ENCODE results near the gene NBEA. TPM values are rescaled to one million over a fixed set of nuclear protein-coding genes. Genes with fewer than 3 reads are reported as not detected.

NBEA gene
- total RNA-seq, 2 experiments from 2014 or later, result 3.5 to 3.8 TPM

- peaks cover 7% of the 10 kb centered on the region for H3K4me1 ChIP-seq (ENCODE audit: insufficient read depth, low read length)
- intact Hi-C loops (cut with DNase I, micrococcal nuclease), result no loop called here
- TF ChIP-seq CTCF (IDR thresholded peaks at IDR 0.05), result no peak
- no peaks in the 10 kb centered on the region for H3K36me3 Mint-ChIP-seq (ENCODE audit: low read depth)
- H3K4me3 ChIP-seq (ENCODE audit: low read length), result no peak overlapping the region
- no peak overlapping the region for H3K27ac ChIP-seq (ENCODE audit: low read depth in 1 of 2, low read length in 2 of 2)
- no peak overlapping the region for H3K27ac Mint-ChIP-seq
- peaks cover 11% of the 10 kb centered on the region for H3K4me1 Mint-ChIP-seq (ENCODE audit: low read depth)
- peaks cover 64% of the 10 kb centered on the region for H3K27me3 Mint-ChIP-seq
- no peaks in the 10 kb centered on the region for H3K36me3 ChIP-seq (ENCODE audit: insufficient read depth, low read length)
- ChIA-PET POLR2A (no interaction called here), CTCF (no interaction called here)
- H3K9me3 Mint-ChIP-seq, result peaks cover 3% of the 10 kb centered on the region
- ATAC-seq (ENCODE audit: poor library complexity) (no peak), DNase-seq (no peak)
- no peak overlapping the region for H3K4me3 Mint-ChIP-seq
- H3K9me3 ChIP-seq (ENCODE audit: control insufficient read depth in 1 of 2, insufficient read depth in 1 of 2, low read length in 2 of 2), result peaks cover 20 to 22% of the 10 kb centered on the region in 2 experiments
- peaks cover 28 to 54% of the 10 kb centered on the region in 2 experiments for H3K27me3 ChIP-seq (ENCODE audit: control insufficient read depth in 1 of 2, insufficient read depth in 2 of 2, low read length in 2 of 2)
These were observed 527.9 kb downstream of the NBEA start for GRCh38 chr13:35469806-35470525.

GRCh38 chr13:35470671-35471661 is 528.9 kb downstream of the NBEA start:
- H3K27ac ChIP-seq (ENCODE audit: low read depth in 1 of 2, low read length in 2 of 2), result no peak overlapping the region
- Mint-ChIP-seq H3K36me3 (ENCODE audit: low read depth) (no peaks in the 10 kb centered on the region), H3K27ac (no peak overlapping the region), H3K9me3 (peaks cover 3% of the 10 kb centered on the region), H3K27me3 (peaks cover 72% of the 10 kb centered on the region), H3K4me3 (no peak overlapping the region), H3K4me1 (ENCODE audit: low read depth) (peaks cover 21% of the 10 kb centered on the region)
- ChIA-PET CTCF (no interaction called here), POLR2A (no interaction called here)
- peaks cover 38 to 64% of the 10 kb centered on the region in 2 experiments for H3K27me3 ChIP-seq (ENCODE audit: control insufficient read depth in 1 of 2, insufficient read depth in 2 of 2, low read length in 2 of 2)
- peaks cover 17% of the 10 kb centered on the region for H3K4me1 ChIP-seq (ENCODE audit: insufficient read depth, low read length)
- TF ChIP-seq CTCF (IDR thresholded peaks at IDR 0.05), result no peak
- peaks cover 26 to 32% of the 10 kb centered on the region in 2 experiments for H3K9me3 ChIP-seq (ENCODE audit: control insufficient read depth in 1 of 2, insufficient read depth in 1 of 2, low read length in 2 of 2)
- no peak overlapping the region for H3K4me3 ChIP-seq (ENCODE audit: low read length)
- intact Hi-C loops (cut with DNase I, micrococcal nuclease), result no loop called here
- DNase-seq (no peak), ATAC-seq (ENCODE audit: poor library complexity) (no peak)
- no peaks in the 10 kb centered on the region for H3K36me3 ChIP-seq (ENCODE audit: insufficient read depth, low read length)

GRCh38 chr13:35471706-35472322 is 529.7 kb downstream of the NBEA start:
- Histone ChIP-seq H3K4me1 (ENCODE audit: insufficient read depth, low read length) (peaks cover 23% of the 10 kb centered on the region), H3K36me3 (ENCODE audit: insufficient read depth, low read length) (no peaks in the 10 kb centered on the region), H3K27ac (ENCODE audit: low read depth in 1 of 2, low read length in 2 of 2) (no peak overlapping the region), H3K4me3 (ENCODE audit: low read length) (no peak overlapping the region), H3K9me3 (ENCODE audit: control insufficient read depth in 1 of 2, insufficient read depth in 1 of 2, low read length in 2 of 2) (peaks cover 26 to 40% of the 10 kb centered on the region in 2 experiments), H3K27me3 (ENCODE audit: control insufficient read depth in 1 of 2, insufficient read depth in 2 of 2, low read length in 2 of 2) (peaks cover 47 to 70% of the 10 kb centered on the region in 2 experiments)
- ChIA-PET POLR2A (no interaction called here), CTCF (no interaction called here)
- peaks cover 29% of the 10 kb centered on the region for H3K4me1 Mint-ChIP-seq (ENCODE audit: low read depth)
- TF ChIP-seq CTCF (IDR thresholded peaks at IDR 0.05), result no peak
- H3K27ac Mint-ChIP-seq, result no peak overlapping the region
- DNase-seq, result no peak
- H3K9me3 Mint-ChIP-seq, result peaks cover 3% of the 10 kb centered on the region
- intact Hi-C loops (cut with DNase I, micrococcal nuclease), result no loop called here
- H3K4me3 Mint-ChIP-seq, result no peak overlapping the region
- peaks cover 4% of the 10 kb centered on the region for H3K36me3 Mint-ChIP-seq (ENCODE audit: low read depth)
- no peak for ATAC-seq (ENCODE audit: poor library complexity)
- H3K27me3 Mint-ChIP-seq, result peaks cover 77% of the 10 kb centered on the region

Data from CD4-positive, alpha-beta T cell (primary cell).